HCT116 (cell line): Measurements from ENCODE around the gene FRMD4A. TPM values are rescaled to one million over a fixed set of nuclear protein-coding genes. Genes with fewer than 3 reads are reported as not detected.

Experiments used
- ATAC-seq: fragments of 200-7000 bp; cut with Tn5 transposase; 2 replicates; pipeline ENCODE4 v1.9.1; 2020; ENCODE audit warnings: mild to moderate bottlenecking, moderate library complexity
- BruUV-seq: library from RNA; stranded (reverse); fragments of 400-500 nt; replicated peaks from 2 replicates; lab custom pipeline; 2021; lab: Mats Ljungman, UMichigan
- CTCF ChIA-PET: fragments of 300-600 bp; sonication (Branson Sonifier 250); formaldehyde crosslinking; loops from one replicate; lab custom pipeline; 2021; ENCODE audit warnings: antibody characterized with exemption; lab: Charles Lee
- POLR2A ChIA-PET: fragments of 300-600, 350-600 bp; sonication (Branson Sonifier 250); formaldehyde crosslinking; loops from one replicate; lab custom pipeline; 2021; ENCODE audit warnings: antibody characterized with exemption; lab: Charles Lee
- RAD21 ChIA-PET, 2 experiments: fragments of 300-600 bp; sonication (Branson Sonifier 250); formaldehyde crosslinking; loops; one replicate each; lab custom pipeline; 2023; ENCODE audit warnings: low total read pairs in 2 of 2; ENCODE audit not compliant: uncharacterized antibody in 2 of 2, unreplicated experiment in 2 of 2, low non-redundant PET in 1 of 2; lab: Charles Lee
- DNase-seq: peaks from one replicate; pipeline ENCODE4 v3.0.0-alpha.2; 2010; ENCODE audit warnings: low read depth, low spot score
- H2AFZ ChIP-seq: fragments of 200-600 bp; shearing (Covaris generic), sonication (generic); 2 replicates; pipeline ENCODE4 v1.6.1; 2017; ENCODE audit warnings: low read depth, mixed run types, mixed read lengths, antibody characterized with exemption, low read length; ENCODE audit not compliant: poor library complexity, severe bottlenecking
- H3K27ac ChIP-seq: 2 replicates; pipeline ENCODE4 v1.5.1; 2012; ENCODE audit warnings: low read depth, low read length
- H3K27me3 ChIP-seq: fragments of 200-600 bp; sonication (generic); 2 replicates; pipeline ENCODE4 v1.6.1; 2016; ENCODE audit warnings: mixed run types, low read length, mixed read lengths; ENCODE audit not compliant: insufficient read depth
- H3K36me3 ChIP-seq, 2 experiments: fragments of 200-500 bp in 1 of 2; fragments of 200-600 bp in 1 of 2; sonication (Bioruptor generic) in 1 of 2; sonication (generic) in 1 of 2; 2 replicates each; pipeline versions ENCODE4 v1.5.1 to v1.6.1; 2014 to 2016; ENCODE audit warnings: low read length in 2 of 2, inconsistent platforms in 1 of 2, mixed read lengths in 1 of 2, mixed run types in 1 of 2; ENCODE audit not compliant: insufficient read depth in 2 of 2, control insufficient read depth in 1 of 2
- H3K4me1 ChIP-seq, 2 experiments: fragments of 200-600 bp in 1 of 2; sonication (generic) in 1 of 2; 2 replicates each; pipeline versions ENCODE4 v1.5.1 to v1.6.1; 2012 to 2017; ENCODE audit warnings: low read length in 2 of 2, inconsistent platforms in 1 of 2, mild to moderate bottlenecking in 1 of 2, mixed read lengths in 1 of 2, mixed run types in 1 of 2, moderate library complexity in 1 of 2; ENCODE audit not compliant: insufficient read depth in 2 of 2, control insufficient read depth in 1 of 2
- H3K4me2 ChIP-seq: fragments of 200-600 bp; sonication (generic); 2 replicates; pipeline ENCODE4 v1.6.1; 2017; ENCODE audit warnings: mixed run types, low read length, mixed read lengths
- H3K4me3 ChIP-seq, 2 experiments: fragments of 200-600 bp in 1 of 2; sonication (generic) in 1 of 2; replicated peaks in 1 of 2; 2 replicates each; pipeline ENCODE4 v1.5.1; 2011 to 2016; ENCODE audit warnings: low read length in 2 of 2, control low read depth in 1 of 2, low read depth in 1 of 2, mild to moderate bottlenecking in 1 of 2, mixed read lengths in 1 of 2, mixed run types in 1 of 2
- H3K79me2 ChIP-seq: fragments of 200-600 bp; sonication (generic); 2 replicates; pipeline ENCODE4 v1.6.1; 2017; ENCODE audit warnings: mild to moderate bottlenecking, mixed run types, low read length, moderate library complexity, mixed read lengths; ENCODE audit not compliant: insufficient read depth
- H3K9ac ChIP-seq: fragments of 200-600 bp; sonication (generic); 2 replicates; pipeline ENCODE4 v1.6.1; 2016; ENCODE audit warnings: low read length, mixed read lengths
- H3K9me2 ChIP-seq: fragments of 200-600 bp; sonication (generic), shearing (Covaris generic); 2 replicates; pipeline ENCODE4 v1.6.1; 2017; ENCODE audit warnings: mixed run types, mild to moderate bottlenecking, moderate library complexity; ENCODE audit not compliant: insufficient read depth
- H3K9me3 ChIP-seq, 2 experiments: fragments of 200-500 bp in 1 of 2; fragments of 200-600 bp in 1 of 2; sonication (Bioruptor generic) in 1 of 2; sonication (generic) in 1 of 2; 2 replicates each; pipeline ENCODE4 v1.6.1; 2014 to 2017; ENCODE audit warnings: low read length in 2 of 2, mixed read lengths in 2 of 2, inconsistent platforms in 1 of 2, low read depth in 1 of 2, mild to moderate bottlenecking in 1 of 2, mixed run types in 1 of 2, moderate library complexity in 1 of 2; ENCODE audit not compliant: control insufficient read depth in 1 of 2, insufficient read depth in 1 of 2
- H4K20me1 ChIP-seq: fragments of 200-600 bp; sonication (generic), shearing (Covaris generic); 2 replicates; pipeline ENCODE4 v1.6.1; 2017; ENCODE audit warnings: mixed run types, mild to moderate bottlenecking, moderate library complexity; ENCODE audit not compliant: insufficient read depth
- ELF1 ChIP-seq: IDR thresholded peaks from 2 replicates; pipeline ENCODE4 v1.6.1; 2012; ENCODE audit warnings: low read depth, borderline replicate concordance
- JUND ChIP-seq: IDR thresholded peaks from 2 replicates; pipeline ENCODE4 v1.6.1; 2012
- ZNF274 ChIP-seq: fragments of 200-500 bp; sonication (Bioruptor generic); IDR thresholded peaks from 2 replicates; pipeline ENCODE4 v1.6.1; 2014; ENCODE audit warnings: mild to moderate bottlenecking, low read depth, low read length, inconsistent platforms
- intact Hi-C: fragments of 100-400 bp; cut with micrococcal nuclease; formaldehyde crosslinking; loops from 2 replicates; pipeline ENCODE4 v1.10.0; 2022
- total RNA-seq: library from RNA; stranded (reverse); gene quantifications from one replicate; pipeline ENCODE4 v1.2.1, GENCODE V29; 2021; ENCODE audit not compliant: unreplicated experiment
- TF ChIP-seq, protein P1 (sequence below): IDR thresholded peaks from 2 replicates; pipeline ENCODE4 v1.6.1; 2012
- TF ChIP-seq, protein P2 (sequence below): IDR thresholded peaks from 2 replicates; pipeline ENCODE4 v1.6.1; 2012; ENCODE audit warnings: low read depth

FRMD4A gene
- total RNA-seq, 1 experiment from 2014 or later, result 0.20 TPM

GRCh38 chr10:13733071-13733470 lies 597.7 kb downstream of the FRMD4A start:
- Histone ChIP-seq H3K36me3 (no peaks in the 10 kb centered on the region), H3K9me2 (no peaks in the 10 kb centered on the region), H3K4me2 (no peak overlapping the region), H3K27ac (no peak overlapping the region), H3K9ac (no peak overlapping the region), H3K9me3 (no peaks in the 10 kb centered on the region), H2AFZ (no peak overlapping the region), H3K79me2 (no peaks in the 10 kb centered on the region), H3K4me3 (no peak overlapping the region), H3K27me3 (no peaks in the 10 kb centered on the region), H3K4me1 (no peaks in the 10 kb centered on the region), H4K20me1 (no peaks in the 10 kb centered on the region)
- ChIA-PET RAD21 (no interaction called here), POLR2A (no interaction called here), CTCF (no interaction called here)
- DNase-seq (no peak), ATAC-seq (no peak)
- no TSS peak for BruUV-seq
- intact Hi-C loops, result no loop called here
- TF ChIP-seq JUND, result no peak
- TF ChIP-seq, protein P1, sequence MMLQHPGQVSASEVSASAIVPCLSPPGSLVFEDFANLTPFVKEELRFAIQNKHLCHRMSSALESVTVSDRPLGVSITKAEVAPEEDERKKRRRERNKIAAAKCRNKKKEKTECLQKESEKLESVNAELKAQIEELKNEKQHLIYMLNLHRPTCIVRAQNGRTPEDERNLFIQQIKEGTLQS, result no peak
- TF ChIP-seq ZNF274, result no peak
- TF ChIP-seq, protein P2, sequence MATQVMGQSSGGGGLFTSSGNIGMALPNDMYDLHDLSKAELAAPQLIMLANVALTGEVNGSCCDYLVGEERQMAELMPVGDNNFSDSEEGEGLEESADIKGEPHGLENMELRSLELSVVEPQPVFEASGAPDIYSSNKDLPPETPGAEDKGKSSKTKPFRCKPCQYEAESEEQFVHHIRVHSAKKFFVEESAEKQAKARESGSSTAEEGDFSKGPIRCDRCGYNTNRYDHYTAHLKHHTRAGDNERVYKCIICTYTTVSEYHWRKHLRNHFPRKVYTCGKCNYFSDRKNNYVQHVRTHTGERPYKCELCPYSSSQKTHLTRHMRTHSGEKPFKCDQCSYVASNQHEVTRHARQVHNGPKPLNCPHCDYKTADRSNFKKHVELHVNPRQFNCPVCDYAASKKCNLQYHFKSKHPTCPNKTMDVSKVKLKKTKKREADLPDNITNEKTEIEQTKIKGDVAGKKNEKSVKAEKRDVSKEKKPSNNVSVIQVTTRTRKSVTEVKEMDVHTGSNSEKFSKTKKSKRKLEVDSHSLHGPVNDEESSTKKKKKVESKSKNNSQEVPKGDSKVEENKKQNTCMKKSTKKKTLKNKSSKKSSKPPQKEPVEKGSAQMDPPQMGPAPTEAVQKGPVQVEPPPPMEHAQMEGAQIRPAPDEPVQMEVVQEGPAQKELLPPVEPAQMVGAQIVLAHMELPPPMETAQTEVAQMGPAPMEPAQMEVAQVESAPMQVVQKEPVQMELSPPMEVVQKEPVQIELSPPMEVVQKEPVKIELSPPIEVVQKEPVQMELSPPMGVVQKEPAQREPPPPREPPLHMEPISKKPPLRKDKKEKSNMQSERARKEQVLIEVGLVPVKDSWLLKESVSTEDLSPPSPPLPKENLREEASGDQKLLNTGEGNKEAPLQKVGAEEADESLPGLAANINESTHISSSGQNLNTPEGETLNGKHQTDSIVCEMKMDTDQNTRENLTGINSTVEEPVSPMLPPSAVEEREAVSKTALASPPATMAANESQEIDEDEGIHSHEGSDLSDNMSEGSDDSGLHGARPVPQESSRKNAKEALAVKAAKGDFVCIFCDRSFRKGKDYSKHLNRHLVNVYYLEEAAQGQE, result no peak

DNA sequence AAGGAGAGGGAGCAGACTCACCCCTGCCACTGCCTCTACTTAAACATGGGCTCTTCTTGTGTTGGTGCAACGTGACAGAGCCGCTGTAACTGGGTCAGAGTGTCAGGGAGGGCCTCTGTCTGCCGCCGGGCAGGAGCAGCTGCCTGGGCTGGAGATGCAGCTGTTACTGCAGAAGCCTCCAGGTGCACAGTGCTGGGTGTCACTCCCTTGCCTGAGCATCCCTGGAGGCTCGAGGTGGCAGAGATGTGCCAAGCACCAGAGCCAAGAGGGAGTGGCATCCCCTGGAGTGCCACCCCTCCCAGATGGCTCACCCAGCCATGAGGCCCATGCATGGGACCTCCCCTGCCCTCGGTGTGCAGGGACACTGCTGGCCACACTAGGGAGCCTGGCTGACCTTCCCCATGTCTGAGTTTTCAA lies 598.3 kb downstream of the FRMD4A start:
- intact Hi-C loops, result no loop called here
- no peak overlapping the region for H3K27ac ChIP-seq
- no peak overlapping the region for H3K4me2 ChIP-seq
- CTCF ChIA-PET, result no interaction called here
- H3K9me2 ChIP-seq, result no peaks in the 10 kb centered on the region
- no peaks in the 10 kb centered on the region for H3K79me2 ChIP-seq
- H3K9me3 ChIP-seq, result no peaks in the 10 kb centered on the region
- no peaks in the 10 kb centered on the region for H3K36me3 ChIP-seq
- no peak overlapping the region for H3K4me3 ChIP-seq
- no peaks in the 10 kb centered on the region for H3K4me1 ChIP-seq
- POLR2A ChIA-PET, result no interaction called here
- H3K9ac ChIP-seq, result no peak overlapping the region
- no TSS peak for BruUV-seq
- H3K27me3 ChIP-seq, result no peaks in the 10 kb centered on the region
- no peak for DNase-seq
- no peak overlapping the region for H2AFZ ChIP-seq
- RAD21 ChIA-PET, result no interaction called here
- TF ChIP-seq ELF1, result no peak
- TF ChIP-seq, protein P1, result no peak
- ATAC-seq, result no peak
- no peaks in the 10 kb centered on the region for H4K20me1 ChIP-seq
